ENCODE measurements around the gene TSEN54.

DNA sequence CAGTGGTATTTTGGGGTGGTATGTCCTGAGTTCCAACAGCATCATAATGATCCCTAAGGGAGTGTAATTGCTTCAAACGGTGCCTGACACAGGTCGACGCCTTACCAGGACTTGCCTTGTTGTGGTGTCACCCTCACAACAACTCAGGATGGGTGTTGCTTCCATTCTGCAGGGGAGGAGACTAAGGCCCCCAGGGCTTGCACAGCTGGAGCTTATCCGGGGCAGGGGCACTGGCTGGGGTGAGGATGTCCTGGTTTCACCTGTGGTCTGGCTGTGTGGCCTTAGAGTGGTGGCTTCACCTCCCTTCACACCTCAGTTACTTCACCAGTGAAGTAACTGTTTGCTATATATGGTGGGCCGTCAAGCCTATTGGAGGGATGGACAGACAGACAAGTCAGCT lies 32.5 kb downstream of the TSEN54 start:
- no peak for TF ChIP-seq EZH2phosphoT487 (IDR thresholded peaks at IDR 0.05; ENCODE audit: borderline replicate concordance, low read depth)
- TF ChIP-seq, protein P1, sequence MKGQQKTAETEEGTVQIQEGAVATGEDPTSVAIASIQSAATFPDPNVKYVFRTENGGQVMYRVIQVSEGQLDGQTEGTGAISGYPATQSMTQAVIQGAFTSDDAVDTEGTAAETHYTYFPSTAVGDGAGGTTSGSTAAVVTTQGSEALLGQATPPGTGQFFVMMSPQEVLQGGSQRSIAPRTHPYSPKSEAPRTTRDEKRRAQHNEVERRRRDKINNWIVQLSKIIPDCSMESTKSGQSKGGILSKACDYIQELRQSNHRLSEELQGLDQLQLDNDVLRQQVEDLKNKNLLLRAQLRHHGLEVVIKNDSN (IDR thresholded peaks at IDR 0.05; ENCODE audit: borderline replicate concordance, low read depth), result no peak
